A549 treated with dexamethasone at 1 μM for 4 hours (cell line): ENCODE results near the gene NEK5. TPM values are rescaled to one million over a fixed set of nuclear protein-coding genes. Genes with fewer than 3 reads are reported as not detected.

Source experiments
- total RNA-seq: library from RNA; stranded (reverse); fragments of 200-300 nt; extraction: Qiagen RNA extraction; gene quantifications from 5 replicates; pipeline ENCODE4 v1.2.3, GENCODE V29; 2022

NEK5 gene, protein sequence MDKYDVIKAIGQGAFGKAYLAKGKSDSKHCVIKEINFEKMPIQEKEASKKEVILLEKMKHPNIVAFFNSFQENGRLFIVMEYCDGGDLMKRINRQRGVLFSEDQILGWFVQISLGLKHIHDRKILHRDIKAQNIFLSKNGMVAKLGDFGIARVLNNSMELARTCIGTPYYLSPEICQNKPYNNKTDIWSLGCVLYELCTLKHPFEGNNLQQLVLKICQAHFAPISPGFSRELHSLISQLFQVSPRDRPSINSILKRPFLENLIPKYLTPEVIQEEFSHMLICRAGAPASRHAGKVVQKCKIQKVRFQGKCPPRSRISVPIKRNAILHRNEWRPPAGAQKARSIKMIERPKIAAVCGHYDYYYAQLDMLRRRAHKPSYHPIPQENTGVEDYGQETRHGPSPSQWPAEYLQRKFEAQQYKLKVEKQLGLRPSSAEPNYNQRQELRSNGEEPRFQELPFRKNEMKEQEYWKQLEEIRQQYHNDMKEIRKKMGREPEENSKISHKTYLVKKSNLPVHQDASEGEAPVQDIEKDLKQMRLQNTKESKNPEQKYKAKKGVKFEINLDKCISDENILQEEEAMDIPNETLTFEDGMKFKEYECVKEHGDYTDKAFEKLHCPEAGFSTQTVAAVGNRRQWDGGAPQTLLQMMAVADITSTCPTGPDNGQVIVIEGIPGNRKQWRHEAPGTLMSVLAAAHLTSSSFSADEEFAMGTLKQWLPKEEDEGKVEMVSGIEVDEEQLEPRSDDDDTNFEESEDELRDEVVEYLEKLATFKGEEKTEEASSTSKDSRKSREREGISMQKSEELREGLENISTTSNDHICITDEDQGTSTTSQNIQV
- total RNA-seq: 0.05 to 0.21 TPM (median 0.07 TPM) in 5 replicates

DNA sequence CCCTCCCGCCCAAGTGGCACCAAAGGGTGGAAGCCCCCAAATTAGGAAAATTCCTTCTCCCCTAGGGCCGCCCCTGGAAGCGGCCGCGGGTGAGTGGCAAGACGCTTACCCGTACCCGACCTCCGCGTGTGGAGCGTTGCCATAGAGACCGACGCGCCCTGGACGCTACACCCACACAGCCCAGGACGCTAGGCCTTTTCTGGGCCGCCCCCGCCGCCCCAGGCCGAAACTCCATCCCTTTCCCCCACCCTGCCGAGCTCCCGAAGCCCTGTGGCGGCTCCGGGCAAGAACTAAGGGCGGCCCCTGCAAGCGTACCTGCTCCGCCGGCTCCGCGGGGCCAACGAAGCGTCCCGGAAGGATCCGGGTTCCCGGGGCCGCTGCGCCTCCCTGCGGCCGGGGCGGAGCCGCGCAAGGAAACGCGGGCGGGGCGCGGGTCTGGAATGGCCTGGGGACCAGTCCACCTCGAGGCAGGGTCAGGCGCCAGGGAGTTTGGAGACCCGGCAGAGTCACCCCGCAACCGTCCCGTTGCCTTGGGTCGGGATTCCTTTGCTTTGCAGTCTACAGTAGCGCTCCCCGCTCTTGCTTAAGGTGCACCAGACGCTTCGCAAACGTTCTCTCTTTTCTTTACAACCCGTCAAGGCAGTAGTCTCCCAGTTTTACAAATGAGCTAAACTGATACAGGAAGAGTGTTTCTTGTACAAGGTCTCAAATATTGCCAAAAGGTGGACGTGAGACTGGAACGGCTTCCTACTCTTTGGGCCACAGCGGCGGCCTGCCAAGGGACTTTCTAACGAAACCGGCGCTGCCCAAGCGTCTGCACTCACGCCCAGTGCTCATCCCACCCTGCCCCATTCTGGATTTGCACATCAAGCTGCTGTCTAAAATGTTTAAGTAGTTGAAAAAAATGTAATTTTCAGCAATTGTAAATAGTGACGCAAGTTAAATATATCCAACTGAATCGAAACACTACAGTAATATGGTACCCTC lies at the start of gene NEK5:
NEK5 (minus strand) TSS at position 360 of the 987 bp plus-strand sequence. CDS start 1,591 bp downstream, outside the sequence.

DNA sequence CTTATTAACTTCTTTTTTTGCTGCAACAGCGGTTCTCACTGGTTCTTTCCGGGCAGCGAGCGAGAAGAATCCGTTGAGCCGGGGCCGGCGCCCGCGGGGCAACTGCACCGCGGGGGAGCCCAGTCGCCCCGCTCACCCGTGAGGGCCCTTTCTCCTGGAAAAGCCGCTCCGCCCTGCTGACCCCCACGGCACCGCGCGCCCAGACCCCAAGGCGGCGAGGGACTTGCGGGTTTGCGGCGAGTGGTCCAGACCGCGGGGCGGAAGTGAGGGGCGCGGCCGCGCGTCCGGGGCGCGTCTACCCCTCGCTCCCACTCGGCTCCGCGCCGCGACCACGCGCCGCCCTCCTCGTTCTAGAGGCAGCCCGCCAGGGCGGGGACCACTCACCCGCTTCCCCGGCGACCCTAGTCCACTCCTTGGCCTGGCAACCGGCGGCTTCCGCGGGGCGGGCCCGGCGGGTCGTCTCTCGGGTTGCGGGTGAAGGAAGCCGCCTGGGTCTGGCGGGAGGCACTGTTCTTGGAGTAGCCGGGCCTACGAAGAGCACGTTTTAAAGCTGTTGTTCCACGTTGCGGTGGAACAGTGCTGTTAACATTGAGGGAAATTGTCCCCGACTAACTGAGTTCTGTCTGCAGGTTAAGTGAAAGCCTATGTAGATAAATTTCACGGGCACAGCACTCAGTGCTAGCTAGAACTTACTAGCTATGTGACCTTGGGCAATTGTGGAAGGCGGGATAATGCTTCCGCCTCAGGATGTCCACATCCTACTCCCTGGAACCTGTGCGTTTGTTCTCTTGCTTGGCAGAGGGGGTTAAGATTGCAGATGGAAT lies 30.5 kb upstream of the NEK5 start, which contains the start of gene NEK3:
NEK3 (minus strand) TSS at position 439 of the 824 bp plus-strand sequence. CDS start 3,406 bp downstream, outside the sequence.

DNA sequence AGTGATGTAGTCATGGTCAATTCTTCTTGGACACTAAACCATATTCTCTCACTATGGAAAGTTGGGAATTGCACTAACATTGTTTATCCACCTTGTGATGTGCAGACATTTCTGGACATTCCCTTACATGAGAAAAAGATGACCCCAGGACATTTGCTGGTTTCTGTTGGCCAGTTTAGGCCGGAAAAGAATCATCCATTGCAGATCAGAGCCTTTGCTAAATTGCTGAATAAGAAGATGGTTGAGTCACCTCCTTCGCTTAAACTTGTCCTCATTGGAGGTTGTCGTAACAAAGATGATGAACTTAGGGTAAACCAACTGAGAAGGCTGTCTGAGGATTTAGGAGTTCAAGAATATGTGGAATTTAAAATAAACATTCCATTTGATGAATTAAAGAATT lies 104.4 kb downstream of the NEK5 start, which contains the start of gene UTP14C:
UTP14C (plus strand) TSS at position 211 of the 400 bp plus-strand sequence. CDS start 4,114 bp downstream, outside the sequence.

DNA sequence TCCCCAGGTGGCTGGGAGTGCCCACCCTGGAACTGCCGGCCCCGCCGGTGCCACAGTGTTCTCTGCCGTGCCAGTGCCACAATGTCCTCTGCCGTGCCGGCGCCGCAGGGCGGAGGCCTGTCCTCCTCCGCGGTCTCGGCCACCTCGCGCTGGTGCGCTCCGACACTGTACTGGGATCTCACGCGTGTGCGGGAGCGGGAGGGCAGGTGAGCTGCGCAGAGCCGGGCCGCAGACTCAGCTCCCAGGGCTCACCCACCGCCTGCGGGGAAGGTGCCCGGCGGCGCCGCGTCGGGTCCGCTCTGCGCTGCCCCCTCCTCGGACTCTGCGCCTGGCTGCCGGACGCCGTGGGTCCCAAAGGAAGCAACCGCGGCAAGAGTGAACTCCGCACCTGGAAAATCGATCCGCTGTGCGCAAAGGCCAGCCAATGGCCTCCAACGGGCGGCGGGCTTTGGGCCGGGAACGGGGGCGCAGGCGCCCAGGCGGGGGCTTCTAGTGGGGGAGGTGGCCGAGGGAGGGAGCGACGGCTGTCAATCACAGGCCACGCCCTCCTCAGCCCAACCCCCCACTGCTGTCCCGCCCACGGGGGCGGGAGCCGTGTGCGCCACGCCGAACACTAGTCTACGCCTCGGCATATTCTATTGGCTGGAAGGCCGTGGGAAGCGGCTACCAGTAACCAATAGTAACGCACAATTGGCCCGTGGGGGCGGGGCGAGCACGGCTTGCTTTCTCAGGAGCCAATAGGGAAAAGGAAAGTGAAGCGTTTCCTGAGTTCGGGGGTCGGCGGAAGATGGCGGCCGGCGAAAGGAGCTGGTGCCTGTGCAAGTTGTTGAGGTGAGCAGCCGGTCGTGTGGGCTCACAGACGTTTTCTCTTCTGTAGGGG lies 117.0 kb downstream of the NEK5 start, which contains the start of gene ALG11:
ALG11 (plus strand) TSS at position 767 of the 880 bp plus-strand sequence; CDS start at position 788, 21 bp downstream.

DNA sequence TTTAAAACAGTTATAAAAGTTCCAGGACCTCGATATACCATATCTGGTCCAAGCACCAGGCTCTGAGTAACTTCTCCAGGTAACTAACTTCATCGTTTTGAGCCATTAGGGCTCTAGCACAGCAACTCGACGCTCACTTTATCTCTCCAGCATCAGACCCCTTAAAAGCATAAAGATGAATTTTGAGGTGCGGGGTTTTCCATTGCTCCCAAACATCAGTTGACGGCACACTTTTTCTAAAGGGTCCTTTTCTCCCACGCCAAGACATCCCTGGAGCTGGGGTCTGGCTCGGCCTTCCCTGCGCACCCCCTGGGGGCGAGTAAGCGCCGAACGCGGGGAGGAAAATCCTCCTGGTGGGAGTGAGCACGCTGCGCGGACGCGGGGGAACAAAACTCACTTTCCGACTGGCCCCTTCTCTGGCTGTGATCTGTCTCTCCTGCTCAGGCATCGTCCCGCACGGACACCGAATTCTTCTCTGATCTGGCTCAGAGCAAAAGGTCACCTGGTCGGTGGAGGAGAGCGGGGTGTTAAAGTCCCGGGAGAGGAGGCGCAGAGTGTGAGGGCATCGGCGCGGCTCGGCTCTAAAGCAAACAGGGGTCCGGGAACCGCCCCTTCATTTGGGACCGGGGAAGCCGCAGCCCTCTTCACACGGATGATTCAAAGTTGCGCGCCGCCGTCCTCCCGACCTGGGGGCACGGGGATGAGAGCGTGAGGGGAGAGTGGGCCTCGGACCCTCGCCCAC lies 117.8 kb downstream of the NEK5 start, which contains the start of gene ATP7B:
ATP7B (minus strand) TSS at position 561 of the 742 bp plus-strand sequence; CDS start at position 448, 113 bp downstream.

Other genes with a start within 250 kb of the NEK5 start
- gene ATP7B, start 117.6 kb downstream of the NEK5 start, total RNA-seq: 1.6 to 3.5 TPM (median 2.9 TPM) in 5 replicates
- gene ALG11, start 116.7 kb downstream of the NEK5 start, total RNA-seq: 6.7 to 10.1 TPM (median 8.3 TPM) in 5 replicates
- gene UTP14C, start 104.4 kb downstream of the NEK5 start, total RNA-seq: 6.2 to 7.9 TPM (median 7.3 TPM) in 5 replicates
- gene NEK3, start 30.5 kb upstream of the NEK5 start, total RNA-seq: 6.4 to 9.0 TPM (median 8.8 TPM) in 5 replicates